Naive thymus-derived CD4-positive, alpha-beta T cell (primary cell): ENCODE results near the gene CD40LG. TPM values are rescaled to one million over a fixed set of nuclear protein-coding genes. Genes with fewer than 3 reads are reported as not detected.

Experiments
- ATAC-seq: fragments of 150-1000 bp; cut with Tn5 transposase; 2 replicates; pipeline ENCODE4 v1.10.0; 2021; ENCODE audit warnings: mild to moderate bottlenecking, moderate library complexity
- CTCF ChIA-PET: fragments of 350-600 bp; sonication (Branson Sonifier 250); formaldehyde crosslinking; loops from one replicate; lab custom pipeline; 2021; ENCODE audit warnings: antibody characterized with exemption; lab: Charles Lee
- POLR2A ChIA-PET: fragments of 350-600 bp; sonication (Branson Sonifier 250); formaldehyde crosslinking; loops from one replicate; lab custom pipeline; 2021; ENCODE audit warnings: antibody characterized with exemption, inconsistent platforms; lab: Charles Lee
- DNase-seq, 9 donors: peaks; one replicate each; pipeline versions ENCODE4 v3.0.0 to v3.0.0-alpha.2; 2020 to 2022; ENCODE audit warnings: mixed read lengths in 1 of 9
- H3K27ac ChIP-seq: one replicate; pipeline ENCODE4 v1.7.0; 2013; ENCODE audit warnings: mild to moderate bottlenecking, low read depth, low read length, moderate library complexity
- H3K27me3 ChIP-seq, 2 donors: one replicate each; pipeline ENCODE4 v1.7.0; 2013; ENCODE audit warnings: low read length in 2 of 2, mild to moderate bottlenecking in 2 of 2, moderate library complexity in 2 of 2; ENCODE audit not compliant: control insufficient read depth in 2 of 2, insufficient read depth in 2 of 2
- H3K36me3 ChIP-seq, 3 experiments: 1 replicate in 2 of 3; 2 replicates in 1 of 3; pipeline ENCODE4 v1.7.0; 2013; ENCODE audit warnings: low read length in 3 of 3, mild to moderate bottlenecking in 3 of 3, moderate library complexity in 1 of 3; ENCODE audit not compliant: insufficient read depth in 3 of 3, control insufficient read depth in 2 of 3
- H3K4me1 ChIP-seq, 2 donors: one replicate each; pipeline ENCODE4 v1.7.0; 2013; ENCODE audit warnings: low read length in 2 of 2, mild to moderate bottlenecking in 2 of 2, moderate library complexity in 1 of 2; ENCODE audit not compliant: control insufficient read depth in 2 of 2, insufficient read depth in 2 of 2
- H3K4me3 ChIP-seq: 2 replicates; pipeline ENCODE4 v1.7.0; 2013; ENCODE audit warnings: mild to moderate bottlenecking, low read length
- H3K9me3 ChIP-seq, 3 experiments: 1 replicate in 2 of 3; 2 replicates in 1 of 3; pipeline ENCODE4 v1.7.0; 2013; ENCODE audit warnings: low read length in 3 of 3; ENCODE audit not compliant: control insufficient read depth in 2 of 3
- H3K27ac Mint-ChIP-seq, 9 donors: one replicate each; pipeline ENCODE4 v1.8.0; 2020 to 2022; ENCODE audit warnings: mixed read lengths in 9 of 9, mild to moderate bottlenecking in 8 of 9, moderate library complexity in 5 of 9, inconsistent platforms in 2 of 9
- H3K27me3 Mint-ChIP-seq, 5 donors: one replicate each; pipeline ENCODE4 v1.8.0; 2021 to 2022; ENCODE audit warnings: mixed read lengths in 5 of 5, mild to moderate bottlenecking in 1 of 5
- H3K36me3 Mint-ChIP-seq, 5 donors: one replicate each; pipeline ENCODE4 v1.8.0; 2020 to 2022; ENCODE audit warnings: mixed read lengths in 5 of 5, mild to moderate bottlenecking in 3 of 5, inconsistent platforms in 1 of 5
- H3K4me1 Mint-ChIP-seq, 7 donors: one replicate each; pipeline ENCODE4 v1.8.0; 2020 to 2022; ENCODE audit warnings: mixed read lengths in 7 of 7, mild to moderate bottlenecking in 3 of 7, inconsistent platforms in 1 of 7
- H3K4me3 Mint-ChIP-seq, 10 donors: one replicate each; pipeline ENCODE4 v1.8.0; 2020 to 2022; ENCODE audit warnings: mild to moderate bottlenecking in 10 of 10, mixed read lengths in 10 of 10, moderate library complexity in 6 of 10, inconsistent platforms in 2 of 10
- H3K9me3 Mint-ChIP-seq, 11 donors: one replicate each; pipeline ENCODE4 v1.8.0; 2020 to 2022; ENCODE audit warnings: mixed read lengths in 11 of 11, mild to moderate bottlenecking in 4 of 11, inconsistent platforms in 1 of 11, moderate library complexity in 1 of 11
- intact Hi-C, 2 donors: fragments of 100-400 bp; cut with micrococcal nuclease; formaldehyde crosslinking; loops; one replicate each; pipeline ENCODE4 v1.15.1; 2023
- polyA plus RNA-seq, 2 donors: library from polyadenylated mRNA; unstranded; fragments of 300-500 nt; fragmentation: Illumina TruSeq; gene quantifications; one replicate each; pipeline ENCODE4 v1.2.3, GENCODE V29; 2021
- total RNA-seq, 6 experiments: library from RNA in 5 of 6; stranded (reverse) in 5 of 6; gene quantifications; 1 replicate in 5 of 6; 2 replicates in 1 of 6; pipeline ENCODE4 v1.2.3 and lab custom pipeline; 2021 to 2026

CD40LG gene
- total and polyA plus RNA-seq, 7 experiments from 2014 or later: 25.2 to 173 (median 58.0) TPM

DNA sequence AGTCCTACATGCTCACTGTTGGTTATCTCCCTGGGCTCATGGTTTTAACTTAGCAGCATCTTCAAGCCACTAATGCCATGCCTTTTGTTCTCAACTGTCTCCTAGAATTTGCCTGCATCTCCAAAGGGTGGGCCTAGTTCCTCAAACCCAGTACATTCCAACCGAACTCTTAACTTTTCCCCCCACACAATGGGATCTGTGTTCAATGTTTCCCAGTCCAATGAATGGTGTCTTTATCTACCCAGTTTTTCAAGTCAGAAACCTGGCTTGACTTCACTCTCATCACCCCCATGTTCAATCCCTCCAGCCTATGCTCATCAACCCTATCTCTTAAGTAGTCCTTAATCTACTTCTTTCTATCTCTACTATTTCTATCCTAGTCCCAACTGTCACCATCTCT lies 12.9 kb downstream of the CD40LG start:
- Histone ChIP-seq H3K4me1 (peaks cover 19 to 70% of the 10 kb centered on the region in 2 donors), H3K9me3 (peaks cover 0 to 5% (median 0%) of the 10 kb centered on the region in 3 experiments), H3K27me3 (peaks cover 0 to 3% of the 10 kb centered on the region in 2 donors), H3K4me3 (no peak overlapping the region), H3K27ac (peak overlapping the region; percentile 79), H3K36me3 (peaks cover 0 to 27% (median 8%) of the 10 kb centered on the region in 3 experiments)
- Mint-ChIP-seq H3K27ac (peak overlapping the region; percentile 84 to 99 (median 92)), H3K27me3 (no peaks in the 10 kb centered on the region), H3K4me3 (peak overlapping the region; percentile 20 to 95 (median 70)), H3K36me3 (peaks cover 21 to 77% (median 51%) of the 10 kb centered on the region in 5 donors), H3K9me3 (peaks cover 0 to 5% (median 0%) of the 10 kb centered on the region in 11 donors), H3K4me1 (peaks cover 23 to 92% (median 84%) of the 10 kb centered on the region in 7 donors)
- ATAC-seq: no peak
- intact Hi-C loops: no loop called here
- POLR2A ChIA-PET: interaction anchor here (0.8 to 4.7 kb wide), 7 partner anchors 11 to 35 kb away, joined by 3 to 55 read pairs (median 9); no protein-coding TSS in a partner anchor
- CTCF ChIA-PET: interaction anchor here (0.7 to 1.3 kb wide), 2 partner anchors 24 to 52 kb away, joined by 3 to 5 read pairs; no protein-coding TSS in a partner anchor
- DNase-seq: no peak

DNA sequence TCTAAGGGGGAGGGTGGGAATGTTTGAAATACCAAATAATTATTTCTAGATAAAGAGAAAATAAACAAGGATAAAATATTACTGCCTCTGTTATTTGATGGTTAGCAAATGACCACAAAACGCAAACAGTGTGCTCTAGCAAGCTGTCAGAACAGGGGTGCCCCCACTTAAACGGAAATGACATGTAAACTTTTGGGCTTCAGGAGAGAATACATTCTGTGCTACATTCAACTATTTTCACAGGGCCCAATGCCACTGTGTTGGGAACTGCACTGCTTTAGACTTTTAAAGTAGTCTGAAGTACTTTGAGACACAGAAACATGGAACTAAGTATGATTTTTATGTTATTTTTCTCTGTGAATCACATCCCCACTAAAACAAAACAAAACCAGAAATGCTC lies 14.1 kb downstream of the CD40LG start:
- intact Hi-C loops: loop anchor here (1.0 kb wide), 1 partner anchor 12 kb away; no protein-coding TSS in a partner anchor
- ATAC-seq (peak; percentile 79), DNase-seq (peak in 6 of 9 donors; percentile 43 to 64 (median 54))
- peaks cover 13 to 69% (median 43%) of the 10 kb centered on the region in 5 donors for H3K36me3 Mint-ChIP-seq
- no peaks in the 10 kb centered on the region for H3K27me3 ChIP-seq
- ChIA-PET CTCF (interaction anchor here (0.6 kb wide), 1 partner anchor 34 kb away, joined by 3 read pairs; no protein-coding TSS in a partner anchor), POLR2A (interaction anchor here (0.7 to 4.7 kb wide), 6 partner anchors 9 to 53 kb away, joined by 3 to 55 read pairs (median 4); no protein-coding TSS in a partner anchor)
- H3K27ac Mint-ChIP-seq: peak overlapping the region; percentile 81 to 99 (median 93)
- peaks cover 28 to 86% (median 80%) of the 10 kb centered on the region in 7 donors for H3K4me1 Mint-ChIP-seq
- peaks cover 18 to 73% of the 10 kb centered on the region in 2 donors for H3K4me1 ChIP-seq
- H3K9me3 Mint-ChIP-seq: peaks cover 0 to 5% (median 0%) of the 10 kb centered on the region in 11 donors
- H3K27me3 Mint-ChIP-seq: no peaks in the 10 kb centered on the region
- peaks cover 0 to 17% (median 8%) of the 10 kb centered on the region in 3 experiments for H3K36me3 ChIP-seq
- H3K27ac ChIP-seq: peak overlapping the region; percentile 79
- no peak overlapping the region for H3K4me3 ChIP-seq
- peak overlapping the region in 9 of 10 donors; percentile 53 to 79 (median 62) for H3K4me3 Mint-ChIP-seq
- peaks cover 0 to 5% (median 0%) of the 10 kb centered on the region in 3 experiments for H3K9me3 ChIP-seq

DNA sequence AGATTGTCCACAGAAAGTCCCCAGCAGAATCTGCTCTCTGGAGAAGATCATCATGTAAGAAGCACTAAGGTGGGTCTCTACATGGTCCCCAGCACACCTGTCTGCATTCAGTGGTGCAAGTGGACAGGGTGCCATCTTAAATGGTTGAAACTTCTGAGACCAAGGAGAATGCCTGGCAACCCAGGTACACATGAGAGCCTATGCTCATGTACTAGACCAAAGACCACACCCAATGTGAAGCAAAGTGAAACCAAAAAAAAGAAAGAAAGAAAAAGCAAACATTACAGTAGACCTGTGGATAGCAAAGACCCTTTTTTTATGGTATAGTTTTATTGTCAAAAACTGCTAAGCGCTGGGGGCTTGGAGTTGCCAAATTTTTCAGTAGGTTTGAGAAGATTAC lies 15.0 kb downstream of the CD40LG start:
- CTCF ChIA-PET: no interaction called here
- H3K4me1 Mint-ChIP-seq: peaks cover 31 to 86% (median 80%) of the 10 kb centered on the region in 7 donors
- intact Hi-C loops: loop anchor here (1.0 kb wide), 1 partner anchor 11 kb away; no protein-coding TSS in a partner anchor

DNA sequence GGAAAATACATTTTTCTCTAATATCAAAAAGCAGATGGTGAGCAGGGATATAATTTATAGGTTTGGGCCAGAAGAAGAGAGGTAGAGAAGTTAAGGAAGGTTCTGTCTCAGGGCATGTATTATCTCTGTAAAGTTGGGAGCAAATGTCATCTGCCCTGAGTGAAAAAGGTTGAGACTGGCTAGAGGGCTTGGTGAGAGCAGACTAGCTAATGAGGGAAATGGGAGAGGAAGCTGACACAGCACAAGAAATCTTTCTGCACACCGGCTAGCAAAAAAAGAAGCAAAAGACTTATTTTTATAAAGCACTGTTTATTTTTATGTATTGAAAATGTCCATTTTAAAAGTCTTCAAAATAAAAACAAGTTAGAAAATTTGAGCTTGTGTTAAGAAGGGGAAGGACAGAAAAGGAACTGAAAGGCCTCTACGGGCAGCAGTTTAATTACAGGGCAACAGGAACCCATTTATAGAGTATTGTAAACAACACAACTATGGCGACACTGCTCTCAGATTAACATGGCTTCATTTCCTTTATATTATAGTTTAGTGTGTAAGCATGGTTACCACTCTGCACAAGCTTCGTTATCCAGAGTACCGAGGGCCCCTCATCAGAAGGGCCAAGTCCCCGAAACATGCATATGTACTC lies 17.4 kb downstream of the CD40LG start:
- H3K4me3 Mint-ChIP-seq: peak overlapping the region in 7 of 10 donors; percentile 11 to 81 (median 41)
- ATAC-seq (no peak), DNase-seq (no peak)
- Histone ChIP-seq H3K27me3 (no peaks in the 10 kb centered on the region), H3K4me3 (no peak overlapping the region), H3K36me3 (peaks cover under 1 to 14% (median 11%) of the 10 kb centered on the region in 3 experiments), H3K9me3 (peaks cover 0 to 5% (median 0%) of the 10 kb centered on the region in 3 experiments), H3K27ac (no peak overlapping the region), H3K4me1 (peaks cover 16 to 59% of the 10 kb centered on the region in 2 donors)
- intact Hi-C loops: no loop called here
- CTCF ChIA-PET: interaction anchor here (1.0 kb wide), 1 partner anchor 10 kb away, joined by 4 read pairs; no protein-coding TSS in a partner anchor
- no peaks in the 10 kb centered on the region for H3K27me3 Mint-ChIP-seq
- H3K9me3 Mint-ChIP-seq: peaks cover 0 to 5% (median 0%) of the 10 kb centered on the region in 11 donors
- peak overlapping the region; percentile 27 to 88 (median 69) for H3K27ac Mint-ChIP-seq
- H3K36me3 Mint-ChIP-seq: peaks cover 12 to 65% (median 55%) of the 10 kb centered on the region in 5 donors
- H3K4me1 Mint-ChIP-seq: peaks cover 34 to 84% (median 78%) of the 10 kb centered on the region in 7 donors
- POLR2A ChIA-PET: interaction anchor here (0.6 to 3.1 kb wide), 7 partner anchors 9 to 34 kb away, joined by 3 to 18 read pairs (median 4); no protein-coding TSS in a partner anchor

More for the DNA sequence above, 15.0 kb downstream of the CD40LG start:
- no peaks in the 10 kb centered on the region for H3K27me3 ChIP-seq
- ATAC-seq: peak; percentile 54
- H3K27ac Mint-ChIP-seq: peak overlapping the region; percentile 81 to 99 (median 93)
- peaks cover 16 to 73% of the 10 kb centered on the region in 2 donors for H3K4me1 ChIP-seq
- peaks cover 0 to 5% (median 0%) of the 10 kb centered on the region in 11 donors for H3K9me3 Mint-ChIP-seq
- H3K36me3 Mint-ChIP-seq: peaks cover 8 to 67% (median 46%) of the 10 kb centered on the region in 5 donors
- no peaks in the 10 kb centered on the region for H3K27me3 Mint-ChIP-seq
- peak overlapping the region; percentile 79 for H3K27ac ChIP-seq
- H3K4me3 ChIP-seq: no peak overlapping the region
- POLR2A ChIA-PET: interaction anchor here (1.8 to 4.7 kb wide), 2 partner anchors 13 to 33 kb away, joined by 7 to 55 read pairs; no protein-coding TSS in a partner anchor
- H3K9me3 ChIP-seq: peaks cover 0 to 5% (median 0%) of the 10 kb centered on the region in 3 experiments
- peak in 4 of 9 donors; percentile 26 to 48 (median 39) for DNase-seq
- peak overlapping the region in 8 of 10 donors; percentile 1 to 79 (median 34) for H3K4me3 Mint-ChIP-seq
- peaks cover 0 to 16% (median 0%) of the 10 kb centered on the region in 3 experiments for H3K36me3 ChIP-seq

GRCh38 chrX:136666088-136666487 lies 18.1 kb downstream of the CD40LG start:
- H3K4me1 Mint-ChIP-seq: peaks cover 33 to 84% (median 77%) of the 10 kb centered on the region in 7 donors
- no peak for DNase-seq
- peaks cover 5 to 11% (median 7%) of the 10 kb centered on the region in 3 experiments for H3K36me3 ChIP-seq
- peaks cover 9 to 67% (median 58%) of the 10 kb centered on the region in 5 donors for H3K36me3 Mint-ChIP-seq
- ATAC-seq: no peak
- POLR2A ChIA-PET: interaction anchor here (0.6 to 3.1 kb wide), 8 partner anchors 8 to 35 kb away, joined by 3 to 18 read pairs (median 4); no protein-coding TSS in a partner anchor
- no peaks in the 10 kb centered on the region for H3K27me3 Mint-ChIP-seq
- no peak overlapping the region for H3K27ac ChIP-seq
- CTCF ChIA-PET: interaction anchor here (1.0 kb wide), 1 partner anchor 9 kb away, joined by 4 read pairs; no protein-coding TSS in a partner anchor
- H3K9me3 Mint-ChIP-seq: peaks cover 0 to 5% (median 0%) of the 10 kb centered on the region in 11 donors
- H3K27ac Mint-ChIP-seq: peak overlapping the region in 7 of 9 donors; percentile 5 to 93 (median 71)
- H3K27me3 ChIP-seq: no peaks in the 10 kb centered on the region
- H3K9me3 ChIP-seq: peaks cover 0 to 5% (median 0%) of the 10 kb centered on the region in 3 experiments
- no peak overlapping the region for H3K4me3 ChIP-seq
- intact Hi-C loops: loop anchor here in 1 of 2 donors (1.0 to 2.0 kb wide), 3 partner anchors 8 to 25 kb away; no protein-coding TSS in a partner anchor
- peak overlapping the region in 4 of 10 donors; percentile 11 to 37 (median 30) for H3K4me3 Mint-ChIP-seq
- H3K4me1 ChIP-seq: peaks cover 16 to 52% of the 10 kb centered on the region in 2 donors
